GM18498 (cell line): ENCODE data around the gene ENG.
A peak's percentile ranks its signal among the peaks of the same experiment; 100 is the strongest.

Experiments
- ATAC-seq: cut with Tn5 transposase; IDR thresholded peaks from one replicate; pipeline ENCODE4 v1.9.1; 2021; ENCODE audit warnings: mild to moderate bottlenecking, moderate library complexity; ENCODE audit not compliant: unreplicated experiment

ENG gene

GRCh38 chr9:127778280-127779135 lies 76.0 kb downstream of the ENG start, which contains the start of gene SH2D3C:
Gene SH2D3C (minus strand): TSS chr9:127778666. CDS start chr9:127778627, 39 bp downstream.
- ATAC-seq, result peak; percentile 40

GRCh38 chr9:127777368-127777980 lies 77.0 kb downstream of the ENG start:
- no peak for ATAC-seq

- ATAC-seq, result no peak
Measured at GRCh38 chr9:127776924-127777289, 77.6 kb downstream of the ENG start.

- peak; percentile 34 for ATAC-seq
Measured at GRCh38 chr9:127776195-127776923, 78.1 kb downstream of the ENG start.

DNA sequence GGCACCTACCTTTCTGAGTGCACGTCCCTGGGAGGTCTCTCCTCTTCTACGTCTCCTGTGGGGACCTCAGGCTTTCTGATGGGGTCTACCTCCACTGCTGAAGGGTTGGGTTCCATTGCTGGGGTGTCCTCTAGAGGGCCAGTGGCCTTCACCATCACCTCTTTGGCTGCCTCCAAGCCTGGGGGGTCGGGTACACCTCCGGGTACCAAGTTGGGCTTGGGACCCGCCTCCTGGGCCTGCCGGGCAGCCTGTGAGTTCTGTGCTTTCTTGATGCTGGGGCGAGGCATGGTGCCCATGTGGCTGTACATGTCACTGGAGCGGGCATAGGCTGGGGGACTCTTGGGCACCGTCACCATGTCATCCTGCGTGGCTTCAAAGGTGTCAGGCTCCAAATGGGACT lies 80.5 kb downstream of the ENG start:
- no peak for ATAC-seq

GRCh38 chr9:127773272-127773671 lies 81.2 kb downstream of the ENG start:
- ATAC-seq, result no peak

GRCh38 chr9:127772603-127773002 lies 81.9 kb downstream of the ENG start:
- ATAC-seq, result no peak

DNA sequence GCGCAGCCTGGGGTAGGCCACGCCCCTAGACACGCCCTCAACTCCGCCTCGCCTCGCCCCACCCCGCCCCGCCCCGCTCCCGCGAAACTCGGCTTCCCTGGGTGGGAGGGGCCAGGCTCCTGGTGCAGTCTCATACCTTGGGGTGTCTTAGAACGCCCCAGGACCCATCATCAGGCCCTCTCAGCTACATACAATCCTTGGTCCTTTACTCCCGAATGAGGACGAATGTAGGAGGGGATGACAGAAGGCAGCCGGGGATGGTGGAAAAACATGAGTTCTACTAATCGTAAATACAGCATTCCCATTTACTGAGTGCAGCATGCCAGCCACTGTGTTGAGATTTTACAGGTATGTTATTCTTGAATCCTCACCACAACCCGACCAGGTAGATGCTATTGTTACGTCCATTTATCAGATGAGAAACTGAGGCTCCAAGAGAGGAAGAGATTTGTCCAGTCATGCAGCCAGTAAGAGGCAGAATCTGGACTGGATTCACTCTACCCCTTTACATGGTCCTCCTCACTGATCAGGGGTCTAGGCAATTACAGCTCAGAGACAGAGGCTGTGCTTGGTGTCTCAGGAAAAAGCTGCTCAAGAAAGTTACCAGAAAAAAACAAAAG lies 82.8 kb downstream of the ENG start:
- ATAC-seq, result no peak

DNA sequence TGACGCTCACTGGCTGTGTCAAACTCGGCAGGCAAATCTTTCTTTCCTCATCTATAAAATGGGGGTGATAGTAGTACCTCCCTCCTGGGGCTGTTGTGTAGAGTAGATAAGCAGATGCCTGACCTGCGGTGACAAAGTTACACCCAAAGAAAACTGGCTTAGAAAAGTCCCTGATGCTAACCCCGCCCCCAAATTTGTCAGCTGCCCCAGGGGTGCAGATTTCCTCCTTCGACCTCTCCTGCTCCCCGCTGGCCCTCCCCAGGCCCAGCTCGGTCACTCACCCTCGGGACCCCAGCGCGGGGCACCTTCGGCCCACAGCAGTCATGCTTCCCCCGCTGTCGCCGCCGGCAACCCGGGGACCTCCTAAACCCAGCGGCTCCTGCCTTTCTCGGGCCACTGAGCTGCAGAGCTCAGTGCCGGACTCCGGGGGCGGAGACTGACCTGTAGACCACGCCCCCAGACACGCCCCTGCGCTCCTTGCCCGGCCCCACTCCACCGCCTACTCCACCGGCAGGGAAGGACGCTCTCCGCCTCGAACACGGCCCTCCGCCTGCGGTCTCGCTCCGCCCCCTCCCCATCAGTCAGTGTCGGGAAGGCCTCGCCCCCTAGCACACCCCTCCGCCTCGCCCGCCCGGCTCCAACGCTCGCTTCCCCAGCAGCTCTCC lies 83.4 kb downstream of the ENG start:
- ATAC-seq, result peak; percentile 91

GRCh38 chr9:127770583-127770904 lies 83.9 kb downstream of the ENG start:
- ATAC-seq, result no peak

DNA sequence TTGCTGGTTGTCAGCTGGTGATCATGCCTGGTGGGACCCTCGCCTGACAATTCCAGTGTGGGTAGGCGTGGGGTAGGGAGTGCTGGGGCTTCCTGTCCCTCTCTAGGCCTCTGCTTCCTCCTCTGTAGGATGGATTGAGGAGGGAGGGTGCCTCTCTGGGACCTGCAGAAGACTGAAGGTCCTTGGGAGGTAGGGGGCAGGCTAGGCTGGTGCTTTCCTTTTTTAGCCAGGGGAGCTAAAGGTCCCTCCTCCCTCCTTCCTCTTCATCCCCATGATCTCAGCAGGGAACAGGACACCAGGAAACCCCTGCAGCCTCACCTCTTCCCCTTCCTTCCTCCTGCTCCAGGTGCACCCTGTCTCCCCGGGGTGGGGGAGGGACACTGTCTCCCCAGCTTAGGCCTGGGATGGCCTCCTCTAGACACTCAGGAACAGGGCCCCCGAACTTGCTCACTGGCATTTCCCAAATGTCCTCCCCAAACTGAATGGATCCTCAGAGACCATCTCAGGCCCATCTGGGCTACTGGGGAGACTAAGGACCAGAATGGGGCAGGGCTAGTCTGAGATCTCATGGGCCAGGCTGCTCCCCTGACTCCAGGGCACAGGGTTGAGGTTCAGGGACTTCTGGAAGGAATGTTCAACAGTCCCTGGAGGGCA lies 84.4 kb downstream of the ENG start:
- ATAC-seq, result no peak

- ATAC-seq, result no peak
Measured at GRCh38 chr9:127769101-127769500, 85.4 kb downstream of the ENG start.

- no peak for ATAC-seq
Measured at GRCh38 chr9:127768698-127769097, 85.8 kb downstream of the ENG start.

GRCh38 chr9:127767909-127768331 lies 86.5 kb downstream of the ENG start:
- no peak for ATAC-seq

- ATAC-seq, result no peak
Measured at GRCh38 chr9:127767410-127767809, 87.0 kb downstream of the ENG start.

DNA sequence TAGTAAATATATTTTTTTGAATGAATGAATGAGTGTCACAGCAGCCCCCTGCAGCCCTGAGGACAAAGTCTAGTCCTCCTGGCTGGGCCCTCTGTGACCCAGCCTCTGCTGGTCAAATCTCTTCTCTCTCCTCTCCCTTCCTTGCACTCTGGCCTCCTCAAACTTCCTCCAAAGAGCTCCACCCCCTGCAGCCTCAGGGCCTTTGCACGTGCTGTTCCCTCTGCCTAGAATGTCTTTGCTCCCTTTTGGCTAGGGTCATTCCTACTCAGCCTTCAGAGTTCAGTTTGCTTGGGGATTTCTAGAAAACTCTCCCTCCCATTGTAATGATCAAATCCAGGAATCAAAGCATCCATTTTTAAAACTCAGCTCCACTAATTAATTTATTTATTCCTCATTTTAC lies 89.0 kb downstream of the ENG start:
- ATAC-seq, result no peak
